MM.1S (cell line): ENCODE results near the gene CYRIA.

Experiments
- CTCF ChIP-seq: fragments of 300-600 bp; sonication (generic); IDR thresholded peaks from 2 replicates; pipeline ENCODE4 v1.5.1; 2016; ENCODE audit warnings: antibody characterized with exemption, low read length, mixed read lengths
- EZH2 ChIP-seq: fragments of 300-600 bp; sonication (generic); optimal IDR thresholded peaks from 2 replicates; pipeline ENCODE3; 2017; ENCODE audit warnings: low read depth, mild to moderate bottlenecking, antibody characterized with exemption, low read length, mixed read lengths
- EZH2phosphoT487 ChIP-seq: fragments of 300-600 bp; sonication (generic); IDR thresholded peaks from 2 replicates; pipeline ENCODE4 v1.6.1; 2018; ENCODE audit warnings: antibody characterized with exemption, low read length

GRCh38 chr2:16620590-16620989 is 45.0 kb downstream of the CYRIA start:
- no peak for TF ChIP-seq CTCF
- TF ChIP-seq EZH2phosphoT487, result no peak
- TF ChIP-seq EZH2, result no peak
